Measurements from ENCODE around the gene COLGALT1. TPM values are rescaled to one million over a fixed set of nuclear protein-coding genes. Genes with fewer than 3 reads are reported as not detected.

Gene COLGALT1
- total RNA-seq, 2 experiments from 2014 or later: 55.4 to 62.0 TPM

DNA sequence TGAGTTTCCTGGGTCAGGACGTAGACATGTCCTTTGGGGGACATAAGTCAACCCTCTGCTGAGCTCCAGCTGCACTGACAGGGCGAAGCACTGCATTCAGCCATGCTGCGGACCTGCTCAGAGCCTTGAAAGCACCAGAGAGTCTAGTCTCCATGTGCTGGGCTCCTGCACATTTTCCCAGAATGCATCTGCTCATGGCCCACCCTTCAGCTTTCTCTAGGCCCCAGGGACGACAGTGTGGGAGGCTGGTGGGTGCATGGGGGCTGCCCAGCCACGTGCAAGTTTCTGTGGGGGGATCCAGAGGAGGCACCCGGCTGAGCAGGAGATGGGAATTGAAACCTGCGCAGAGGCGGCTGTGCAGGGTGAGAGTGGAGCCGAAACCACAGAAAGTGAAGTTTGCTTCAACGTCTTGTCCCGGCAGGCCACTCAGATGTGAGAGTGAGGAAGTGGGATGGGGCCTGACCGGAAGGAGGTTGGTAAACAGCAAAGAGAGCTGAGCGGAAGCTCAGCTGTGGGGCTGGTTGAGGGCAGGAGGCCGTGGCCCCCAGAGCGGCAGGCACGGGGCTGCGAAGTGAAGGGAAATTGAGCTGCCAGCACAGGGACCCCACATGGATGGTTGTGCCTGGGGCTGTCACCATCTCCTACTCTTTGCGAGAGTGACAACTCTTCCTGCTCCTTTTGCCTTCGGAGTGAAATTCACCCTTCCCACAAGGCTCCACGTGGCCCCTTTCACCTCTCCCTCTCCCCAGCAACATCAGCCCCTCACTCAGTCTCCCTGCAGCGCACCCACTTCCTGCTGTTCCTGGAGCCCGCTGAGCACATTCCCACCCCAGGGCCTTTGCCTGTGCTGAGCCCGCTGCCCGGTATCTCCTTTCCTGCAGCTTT lies 32.2 kb upstream of the COLGALT1 start:
- Mint-ChIP-seq H3K27me3 (no peaks in the 10 kb centered on the region), H3K4me3 (peak overlapping the region; percentile 51), H3K27ac (peak overlapping the region; percentile 95), H3K36me3 (ENCODE audit: low read depth) (peaks cover 24% of the 10 kb centered on the region), H3K4me1 (peaks cover 39% of the 10 kb centered on the region), H3K9me3 (peaks cover 4% of the 10 kb centered on the region)
- DNase-seq: peak; percentile 78
- ChIA-PET POLR2A (interaction anchor here (0.7 to 1.8 kb wide), 2 partner anchors 11 to 437 kb away, joined by 3 to 5 read pairs; partner anchors contain the start of gene PGLS), CTCF (interaction anchor here (0.8 to 1.8 kb wide), 11 partner anchors 9 to 58 kb away, joined by 3 to 6 read pairs (median 3); no protein-coding TSS in a partner anchor)

DNA sequence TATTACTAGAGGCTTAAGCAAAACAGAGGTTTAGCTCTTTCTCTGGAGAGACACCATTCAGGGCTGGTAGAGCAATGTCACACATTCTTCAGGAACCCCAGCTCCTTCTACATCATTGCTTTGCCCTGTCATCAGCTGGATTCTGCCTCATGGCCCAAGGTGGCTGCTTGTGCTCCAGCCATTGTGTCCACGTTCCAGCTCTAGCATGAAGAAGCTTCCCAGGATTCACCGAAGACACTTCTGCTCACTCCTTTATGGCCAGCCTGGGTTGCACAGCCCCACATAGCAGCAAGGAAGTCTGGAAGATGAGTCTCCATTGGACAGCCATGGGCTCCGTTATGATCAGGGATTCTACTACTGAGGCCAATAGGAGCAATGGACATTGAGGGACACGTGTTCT lies 30.8 kb upstream of the COLGALT1 start:
- POLR2A ChIA-PET: no interaction called here
- H3K27ac Mint-ChIP-seq: peak overlapping the region; percentile 75

GRCh38 chr19:17525141-17525540 lies 30.3 kb upstream of the COLGALT1 start:
- ChIA-PET CTCF (interaction anchor here (0.5 to 2.0 kb wide), 2 partner anchors 13 to 29 kb away, joined by 3 to 7 read pairs; no protein-coding TSS in a partner anchor), POLR2A (no interaction called here)
- Mint-ChIP-seq H3K4me3 (no peak overlapping the region), H3K9me3 (peaks cover 12% of the 10 kb centered on the region), H3K27me3 (no peaks in the 10 kb centered on the region), H3K27ac (peak overlapping the region; percentile 75), H3K4me1 (peaks cover 39% of the 10 kb centered on the region), H3K36me3 (ENCODE audit: low read depth) (peaks cover 11% of the 10 kb centered on the region)
- DNase-seq: no peak

More for the DNA sequence above, 30.8 kb upstream of the COLGALT1 start:
- Mint-ChIP-seq H3K4me3 (no peak overlapping the region), H3K4me1 (peaks cover 39% of the 10 kb centered on the region), H3K9me3 (peaks cover 12% of the 10 kb centered on the region), H3K27me3 (no peaks in the 10 kb centered on the region), H3K36me3 (ENCODE audit: low read depth) (peaks cover 14% of the 10 kb centered on the region)
- DNase-seq: no peak
- CTCF ChIA-PET: interaction anchor here (0.5 to 2.0 kb wide), 3 partner anchors 11 to 29 kb away, joined by 3 to 7 read pairs (median 3); no protein-coding TSS in a partner anchor

GRCh38 chr19:17526922-17527321 lies 28.5 kb upstream of the COLGALT1 start:
- DNase-seq: no peak
- H3K9me3 Mint-ChIP-seq: peaks cover 12% of the 10 kb centered on the region
- peaks cover 9% of the 10 kb centered on the region for H3K36me3 Mint-ChIP-seq (ENCODE audit: low read depth)
- POLR2A ChIA-PET: interaction anchor here (0.5 kb wide), 1 partner anchor 148 kb away, joined by 4 read pairs; no protein-coding TSS in a partner anchor
- CTCF ChIA-PET: interaction anchor here (0.6 kb wide), 1 partner anchor 23 kb away, joined by 3 read pairs; no protein-coding TSS in a partner anchor
- peaks cover 39% of the 10 kb centered on the region for H3K4me1 Mint-ChIP-seq
- H3K27ac Mint-ChIP-seq: no peak overlapping the region
- no peaks in the 10 kb centered on the region for H3K27me3 Mint-ChIP-seq
- H3K4me3 Mint-ChIP-seq: no peak overlapping the region

DNA sequence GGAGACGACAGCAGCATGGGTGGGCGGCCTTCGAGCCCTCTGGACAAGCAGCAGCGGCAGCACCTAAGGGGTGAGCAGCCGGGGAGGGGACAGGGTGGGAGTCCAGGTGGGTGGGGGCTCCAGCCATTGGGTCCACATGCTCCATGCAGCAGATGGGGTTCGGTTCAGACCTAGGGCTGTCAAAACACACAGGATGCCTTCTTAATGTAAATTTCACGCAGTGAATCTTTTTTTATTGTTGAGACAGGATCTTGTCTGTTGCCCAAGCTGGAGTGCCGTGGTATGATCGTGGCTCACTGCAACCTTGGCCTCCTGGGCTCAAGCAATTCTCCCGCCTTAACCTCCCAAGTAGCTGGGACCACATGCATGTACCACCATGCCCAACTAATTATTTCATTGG lies 28.1 kb upstream of the COLGALT1 start:
- Mint-ChIP-seq H3K9me3 (peaks cover 12% of the 10 kb centered on the region), H3K27ac (no peak overlapping the region), H3K4me1 (peaks cover 37% of the 10 kb centered on the region), H3K27me3 (no peaks in the 10 kb centered on the region), H3K4me3 (no peak overlapping the region), H3K36me3 (ENCODE audit: low read depth) (peaks cover 9% of the 10 kb centered on the region)
- CTCF ChIA-PET: interaction anchor here (2.8 kb wide), 1 partner anchor 8 kb away, joined by 12 read pairs; no protein-coding TSS in a partner anchor
- DNase-seq: no peak
- POLR2A ChIA-PET: no interaction called here

DNA sequence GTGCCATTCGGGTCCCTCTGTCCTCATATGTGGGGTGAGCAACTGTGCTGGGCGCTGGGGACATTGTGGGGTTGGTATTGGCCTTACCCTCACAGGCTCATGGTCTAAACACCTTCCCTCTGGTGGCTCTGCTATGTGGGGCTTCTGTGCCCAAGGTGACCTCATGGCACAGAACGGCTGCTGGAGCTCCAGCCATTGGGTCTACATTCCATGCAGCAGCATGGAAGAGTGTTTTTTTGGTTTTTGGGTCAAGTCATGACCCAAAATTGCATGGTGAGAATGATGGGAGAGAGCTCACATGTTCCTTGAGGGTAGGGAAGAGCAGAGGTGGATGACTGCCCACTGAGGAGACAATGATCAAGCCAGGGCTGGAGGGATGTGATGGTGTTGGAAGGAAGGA lies 26.8 kb upstream of the COLGALT1 start:
- no peak for DNase-seq
- ChIA-PET POLR2A (no interaction called here), CTCF (interaction anchor here (0.9 to 2.8 kb wide), 3 partner anchors 9 to 32 kb away, joined by 4 to 12 read pairs (median 11); partner anchors contain the start of gene PGLS)
- Mint-ChIP-seq H3K36me3 (ENCODE audit: low read depth) (peaks cover 3% of the 10 kb centered on the region), H3K4me3 (no peak overlapping the region), H3K27ac (no peak overlapping the region), H3K9me3 (peaks cover 12% of the 10 kb centered on the region), H3K27me3 (no peaks in the 10 kb centered on the region), H3K4me1 (peaks cover 24% of the 10 kb centered on the region)

GRCh38 chr19:17529239-17530158 lies 25.9 kb upstream of the COLGALT1 start:
- ChIA-PET CTCF (interaction anchor here (0.6 to 2.8 kb wide), 9 partner anchors 10 to 1606 kb away, joined by 3 to 12 read pairs (median 3); no protein-coding TSS in a partner anchor), POLR2A (interaction anchor here (0.9 kb wide), 1 partner anchor 18 kb away, joined by 4 read pairs; the partner anchor contains the start of gene PGLS)
- Mint-ChIP-seq H3K27me3 (no peaks in the 10 kb centered on the region), H3K4me3 (no peak overlapping the region), H3K27ac (no peak overlapping the region), H3K36me3 (ENCODE audit: low read depth) (peaks cover 3% of the 10 kb centered on the region), H3K4me1 (peaks cover 17% of the 10 kb centered on the region), H3K9me3 (peaks cover 11% of the 10 kb centered on the region)
- no peak for DNase-seq

DNA sequence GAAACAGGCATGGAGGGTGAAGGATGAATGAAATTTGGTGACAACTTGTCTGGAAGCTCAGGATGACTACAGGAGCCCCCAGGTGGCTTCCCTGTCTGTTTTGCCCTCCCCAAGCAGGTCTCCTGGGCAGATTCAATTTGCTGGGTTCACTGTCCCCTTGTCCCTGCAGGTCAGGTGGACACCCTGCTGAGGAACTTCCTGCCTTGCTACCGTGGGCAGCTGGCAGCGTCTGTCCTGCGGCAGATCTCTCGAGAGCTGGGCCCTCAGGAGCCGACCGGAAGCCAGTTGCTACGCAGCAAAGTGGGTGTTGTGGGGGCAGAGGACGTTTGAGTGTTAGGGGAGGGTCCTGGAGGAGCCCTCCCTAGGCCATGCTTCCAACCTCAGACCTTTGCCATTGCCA lies 24.9 kb upstream of the COLGALT1 start:
- DNase-seq: no peak
- Mint-ChIP-seq H3K4me1 (peaks cover 9% of the 10 kb centered on the region), H3K9me3 (peaks cover 8% of the 10 kb centered on the region), H3K27ac (no peak overlapping the region), H3K36me3 (ENCODE audit: low read depth) (no peaks in the 10 kb centered on the region), H3K27me3 (no peaks in the 10 kb centered on the region), H3K4me3 (no peak overlapping the region)
- CTCF ChIA-PET: interaction anchor here (0.6 to 2.7 kb wide), 4 partner anchors 32 to 1605 kb away, joined by 3 to 11 read pairs (median 4); no protein-coding TSS in a partner anchor
- POLR2A ChIA-PET: no interaction called here

GRCh38 chr19:17532116-17532515 lies 23.3 kb upstream of the COLGALT1 start:
- Mint-ChIP-seq H3K4me3 (no peak overlapping the region), H3K27ac (no peak overlapping the region), H3K9me3 (peaks cover 8% of the 10 kb centered on the region), H3K36me3 (ENCODE audit: low read depth) (no peaks in the 10 kb centered on the region), H3K4me1 (no peaks in the 10 kb centered on the region), H3K27me3 (no peaks in the 10 kb centered on the region)
- DNase-seq: no peak
- ChIA-PET POLR2A (no interaction called here), CTCF (interaction anchor here (1.1 to 1.5 kb wide), 2 partner anchors 9 to 74 kb away, joined by 3 to 5 read pairs; no protein-coding TSS in a partner anchor)

- Mint-ChIP-seq H3K36me3 (ENCODE audit: low read depth) (no peaks in the 10 kb centered on the region), H3K4me1 (no peaks in the 10 kb centered on the region), H3K4me3 (no peak overlapping the region), H3K9me3 (peaks cover 8% of the 10 kb centered on the region), H3K27ac (no peak overlapping the region), H3K27me3 (no peaks in the 10 kb centered on the region)
- CTCF ChIA-PET: interaction anchor here (0.7 to 1.5 kb wide), 3 partner anchors 10 to 73 kb away, joined by 3 to 5 read pairs (median 3); no protein-coding TSS in a partner anchor
- DNase-seq: no peak
- POLR2A ChIA-PET: no interaction called here
These were observed 22.9 kb upstream of the COLGALT1 start for GRCh38 chr19:17532557-17532956.

DNA sequence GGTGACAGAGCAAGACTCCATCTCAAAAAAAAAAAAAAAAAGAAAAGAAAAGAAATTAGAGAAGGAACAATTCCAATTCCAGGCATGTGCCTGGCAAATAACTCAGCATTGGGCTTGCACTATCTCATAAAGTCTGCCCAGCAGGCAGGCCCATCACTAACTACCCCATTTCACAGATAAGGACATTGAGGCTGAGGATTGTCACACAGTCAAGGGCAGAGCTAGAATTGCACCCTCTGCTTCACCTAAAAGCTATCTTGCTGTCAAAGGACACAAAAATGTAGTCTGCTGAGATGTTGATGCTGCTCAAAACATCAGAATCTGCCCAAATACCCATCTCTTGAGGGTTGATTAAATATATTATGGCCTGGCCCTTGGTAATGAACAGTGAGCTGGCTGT lies 20.7 kb upstream of the COLGALT1 start:
- no peak overlapping the region for H3K27ac Mint-ChIP-seq
- H3K27me3 Mint-ChIP-seq: peaks cover 13% of the 10 kb centered on the region
- H3K36me3 Mint-ChIP-seq (ENCODE audit: low read depth): no peaks in the 10 kb centered on the region
- H3K4me3 Mint-ChIP-seq: no peak overlapping the region
- no peak for DNase-seq
- no peaks in the 10 kb centered on the region for H3K9me3 Mint-ChIP-seq
- H3K4me1 Mint-ChIP-seq: peaks cover 13% of the 10 kb centered on the region
- ChIA-PET CTCF (interaction anchor here (0.6 to 1.5 kb wide), 3 partner anchors 9 to 39 kb away, joined by 3 to 5 read pairs (median 4); no protein-coding TSS in a partner anchor), POLR2A (no interaction called here)

DNA sequence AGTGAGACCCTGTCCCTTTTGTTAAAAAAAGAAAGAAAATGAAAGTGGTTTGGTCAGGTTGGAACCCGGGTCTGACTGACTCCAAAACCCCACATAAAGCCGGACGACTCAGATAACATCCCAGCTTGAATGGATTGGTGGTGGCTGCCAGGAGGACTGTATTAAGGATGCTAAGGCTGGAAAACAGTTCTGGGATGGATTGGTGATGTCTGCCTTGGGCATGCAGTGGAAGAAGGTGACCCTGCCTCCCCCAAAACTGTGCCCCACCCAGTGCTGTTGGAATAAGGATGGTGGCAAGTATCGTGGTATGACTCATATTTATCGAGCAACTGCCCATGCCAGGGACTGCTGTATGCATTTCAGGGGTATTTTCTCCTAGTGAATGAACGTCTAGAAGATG lies 18.5 kb upstream of the COLGALT1 start:
- Mint-ChIP-seq H3K4me1 (peaks cover 14% of the 10 kb centered on the region), H3K27me3 (peaks cover 13% of the 10 kb centered on the region), H3K36me3 (ENCODE audit: low read depth) (no peaks in the 10 kb centered on the region), H3K27ac (no peak overlapping the region), H3K9me3 (no peaks in the 10 kb centered on the region), H3K4me3 (no peak overlapping the region)
- POLR2A ChIA-PET: no interaction called here
- CTCF ChIA-PET: interaction anchor here (0.6 to 1.0 kb wide), 2 partner anchors 14 to 791 kb away, joined by 3 read pairs; no protein-coding TSS in a partner anchor
- no peak for DNase-seq

Data from activated CD4-positive, alpha-beta T cell treated with anti-CD3 and anti-CD28 coated beads, Interleukin-2, amount 10 ng/mL, durations not matched to agents 7 days and 5 days (primary cell).